ENCODE data around the gene APOC1.

DNA sequence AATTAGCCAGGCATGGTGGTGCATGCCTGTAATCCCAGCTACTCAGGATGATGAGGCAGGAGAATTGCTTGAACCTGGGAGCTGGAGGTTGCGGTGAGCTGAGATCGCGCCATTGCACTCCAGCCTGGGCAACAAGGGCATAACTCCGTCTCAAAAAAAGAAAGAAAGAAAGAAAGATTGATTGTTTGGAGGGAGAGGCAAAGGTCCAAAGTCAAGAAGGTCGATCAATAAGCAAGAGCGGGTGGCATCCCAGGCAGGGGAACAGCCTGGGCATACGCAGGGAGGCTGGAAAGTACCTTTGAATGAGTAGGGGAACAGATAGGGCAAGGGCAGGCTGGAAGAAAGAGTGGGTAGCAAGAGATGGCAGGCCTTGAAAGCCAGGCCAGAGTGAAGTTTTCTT, 15.7 kb downstream of the APOC1 start:
- TF ChIP-seq, protein P1, sequence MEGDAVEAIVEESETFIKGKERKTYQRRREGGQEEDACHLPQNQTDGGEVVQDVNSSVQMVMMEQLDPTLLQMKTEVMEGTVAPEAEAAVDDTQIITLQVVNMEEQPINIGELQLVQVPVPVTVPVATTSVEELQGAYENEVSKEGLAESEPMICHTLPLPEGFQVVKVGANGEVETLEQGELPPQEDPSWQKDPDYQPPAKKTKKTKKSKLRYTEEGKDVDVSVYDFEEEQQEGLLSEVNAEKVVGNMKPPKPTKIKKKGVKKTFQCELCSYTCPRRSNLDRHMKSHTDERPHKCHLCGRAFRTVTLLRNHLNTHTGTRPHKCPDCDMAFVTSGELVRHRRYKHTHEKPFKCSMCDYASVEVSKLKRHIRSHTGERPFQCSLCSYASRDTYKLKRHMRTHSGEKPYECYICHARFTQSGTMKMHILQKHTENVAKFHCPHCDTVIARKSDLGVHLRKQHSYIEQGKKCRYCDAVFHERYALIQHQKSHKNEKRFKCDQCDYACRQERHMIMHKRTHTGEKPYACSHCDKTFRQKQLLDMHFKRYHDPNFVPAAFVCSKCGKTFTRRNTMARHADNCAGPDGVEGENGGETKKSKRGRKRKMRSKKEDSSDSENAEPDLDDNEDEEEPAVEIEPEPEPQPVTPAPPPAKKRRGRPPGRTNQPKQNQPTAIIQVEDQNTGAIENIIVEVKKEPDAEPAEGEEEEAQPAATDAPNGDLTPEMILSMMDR (IDR thresholded peaks at IDR 0.05 in 4 of 5, conservative IDR thresholded peaks at IDR 0.05 in 1 of 5), result no peak
- no peak for TF ChIP-seq POLR2A (IDR thresholded peaks at IDR 0.05)
